Measurements from ENCODE around the gene PRKCE. TPM values are rescaled to one million over a fixed set of nuclear protein-coding genes. Genes with fewer than 3 reads are reported as not detected.

Gene PRKCE
- total RNA-seq, 1 experiment from 2014 or later, result 14.8 TPM

DNA sequence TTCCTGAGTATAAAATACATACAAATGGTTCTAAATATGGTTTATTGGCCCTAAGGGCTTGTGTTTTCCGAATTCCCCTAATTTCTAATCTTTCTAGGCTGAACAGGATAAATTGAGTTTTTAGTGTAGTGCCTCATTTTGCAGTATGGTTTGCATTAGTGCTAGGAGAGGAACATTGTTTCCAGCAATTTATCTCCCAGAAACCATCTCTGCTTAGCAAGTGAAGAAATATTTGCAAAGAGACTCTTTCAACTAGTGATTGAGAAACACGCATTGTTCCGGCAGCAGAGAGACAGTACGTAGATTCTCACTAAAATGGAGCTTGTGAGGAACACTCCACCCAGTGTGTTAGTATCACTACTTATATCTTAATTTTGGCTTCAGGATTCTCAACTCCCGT, 468.0 kb downstream of the PRKCE start:
- H3K79me2 ChIP-seq (ENCODE audit: insufficient read depth, low read length), result no peaks in the 10 kb centered on the region
- DNase-seq (ENCODE audit: low read depth, low spot score), result no peak
- BruUV-seq (replicated peaks), result no TSS peak
- intact Hi-C loops (cut with micrococcal nuclease), result no loop called here
- RAD21 ChIA-PET (ENCODE audit: low non-redundant PET in 1 of 2, low total read pairs in 2 of 2, uncharacterized antibody in 2 of 2, unreplicated experiment in 2 of 2), result no interaction called here
- no peak overlapping the region for H3K27ac ChIP-seq (ENCODE audit: low read depth, low read length)
- no peak overlapping the region for H3K4me2 ChIP-seq (ENCODE audit: low read length)
- H4K20me1 ChIP-seq (ENCODE audit: insufficient read depth), result no peaks in the 10 kb centered on the region
- TF ChIP-seq, protein P1, sequence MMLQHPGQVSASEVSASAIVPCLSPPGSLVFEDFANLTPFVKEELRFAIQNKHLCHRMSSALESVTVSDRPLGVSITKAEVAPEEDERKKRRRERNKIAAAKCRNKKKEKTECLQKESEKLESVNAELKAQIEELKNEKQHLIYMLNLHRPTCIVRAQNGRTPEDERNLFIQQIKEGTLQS (IDR thresholded peaks at IDR 0.05), result no peak
- TF ChIP-seq, protein P2, sequence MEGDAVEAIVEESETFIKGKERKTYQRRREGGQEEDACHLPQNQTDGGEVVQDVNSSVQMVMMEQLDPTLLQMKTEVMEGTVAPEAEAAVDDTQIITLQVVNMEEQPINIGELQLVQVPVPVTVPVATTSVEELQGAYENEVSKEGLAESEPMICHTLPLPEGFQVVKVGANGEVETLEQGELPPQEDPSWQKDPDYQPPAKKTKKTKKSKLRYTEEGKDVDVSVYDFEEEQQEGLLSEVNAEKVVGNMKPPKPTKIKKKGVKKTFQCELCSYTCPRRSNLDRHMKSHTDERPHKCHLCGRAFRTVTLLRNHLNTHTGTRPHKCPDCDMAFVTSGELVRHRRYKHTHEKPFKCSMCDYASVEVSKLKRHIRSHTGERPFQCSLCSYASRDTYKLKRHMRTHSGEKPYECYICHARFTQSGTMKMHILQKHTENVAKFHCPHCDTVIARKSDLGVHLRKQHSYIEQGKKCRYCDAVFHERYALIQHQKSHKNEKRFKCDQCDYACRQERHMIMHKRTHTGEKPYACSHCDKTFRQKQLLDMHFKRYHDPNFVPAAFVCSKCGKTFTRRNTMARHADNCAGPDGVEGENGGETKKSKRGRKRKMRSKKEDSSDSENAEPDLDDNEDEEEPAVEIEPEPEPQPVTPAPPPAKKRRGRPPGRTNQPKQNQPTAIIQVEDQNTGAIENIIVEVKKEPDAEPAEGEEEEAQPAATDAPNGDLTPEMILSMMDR (IDR thresholded peaks at IDR 0.05 in 2 of 3, conservative IDR thresholded peaks at IDR 0.05 in 1 of 3; ENCODE audit: borderline replicate concordance in 1 of 3, insufficient read depth in 1 of 3, low read depth in 2 of 3, low read length in 2 of 3), result no peak
- TF ChIP-seq, protein P3, sequence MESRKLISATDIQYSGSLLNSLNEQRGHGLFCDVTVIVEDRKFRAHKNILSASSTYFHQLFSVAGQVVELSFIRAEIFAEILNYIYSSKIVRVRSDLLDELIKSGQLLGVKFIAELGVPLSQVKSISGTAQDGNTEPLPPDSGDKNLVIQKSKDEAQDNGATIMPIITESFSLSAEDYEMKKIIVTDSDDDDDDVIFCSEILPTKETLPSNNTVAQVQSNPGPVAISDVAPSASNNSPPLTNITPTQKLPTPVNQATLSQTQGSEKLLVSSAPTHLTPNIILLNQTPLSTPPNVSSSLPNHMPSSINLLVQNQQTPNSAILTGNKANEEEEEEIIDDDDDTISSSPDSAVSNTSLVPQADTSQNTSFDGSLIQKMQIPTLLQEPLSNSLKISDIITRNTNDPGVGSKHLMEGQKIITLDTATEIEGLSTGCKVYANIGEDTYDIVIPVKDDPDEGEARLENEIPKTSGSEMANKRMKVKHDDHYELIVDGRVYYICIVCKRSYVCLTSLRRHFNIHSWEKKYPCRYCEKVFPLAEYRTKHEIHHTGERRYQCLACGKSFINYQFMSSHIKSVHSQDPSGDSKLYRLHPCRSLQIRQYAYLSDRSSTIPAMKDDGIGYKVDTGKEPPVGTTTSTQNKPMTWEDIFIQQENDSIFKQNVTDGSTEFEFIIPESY (IDR thresholded peaks at IDR 0.05; ENCODE audit: extremely low read depth, insufficient replicate concordance, low read length), result no peak
- TF ChIP-seq MAX (IDR thresholded peaks at IDR 0.05) (no peak), EZH2phosphoT487 (IDR thresholded peaks at IDR 0.05; ENCODE audit: borderline replicate concordance) (no peak), SP1 (IDR thresholded peaks at IDR 0.05; ENCODE audit: low read depth) (no peak), CBX3 (IDR thresholded peaks at IDR 0.05; ENCODE audit: low read depth) (no peak), POLR2AphosphoS5 (IDR thresholded peaks at IDR 0.05; ENCODE audit: low read depth, low read length) (no peak), EZH2 (IDR thresholded peaks at IDR 0.05) (no peak), RAD21 (IDR thresholded peaks at IDR 0.05; ENCODE audit: low read depth) (no peak), JUND (IDR thresholded peaks at IDR 0.05) (no peak), ZNF274 (IDR thresholded peaks at IDR 0.05; ENCODE audit: low read depth, low read length) (no peak), ZFX (IDR thresholded peaks at IDR 0.05) (no peak), SRF (IDR thresholded peaks at IDR 0.05; ENCODE audit: low read depth) (no peak), EGR1 (IDR thresholded peaks at IDR 0.05; ENCODE audit: low read depth) (no peak), FOSL1 (IDR thresholded peaks at IDR 0.05; ENCODE audit: low read depth) (no peak), CEBPB (IDR thresholded peaks at IDR 0.05; ENCODE audit: low read depth) (no peak), POLR2A (IDR thresholded peaks at IDR 0.05; ENCODE audit: borderline replicate concordance, extremely low read depth, insufficient read depth, insufficient read length) (no peak), ELF1 (IDR thresholded peaks at IDR 0.05; ENCODE audit: borderline replicate concordance, low read depth) (no peak)
- no peaks in the 10 kb centered on the region for H3K9me2 ChIP-seq (ENCODE audit: insufficient read depth)
- no peaks in the 10 kb centered on the region for H3K27me3 ChIP-seq (ENCODE audit: insufficient read depth, low read length)
- H3K9ac ChIP-seq (ENCODE audit: low read length), result no peak overlapping the region
- H3K4me1 ChIP-seq (ENCODE audit: control insufficient read depth in 1 of 2, insufficient read depth in 2 of 2, low read length in 2 of 2), result peaks cover 14 to 41% of the 10 kb centered on the region in 2 experiments
- no peak overlapping the region for H2AFZ ChIP-seq (ENCODE audit: low read depth, low read length, poor library complexity, severe bottlenecking)
- H3K4me3 ChIP-seq (replicated peaks in 1 of 2; ENCODE audit: low read depth in 1 of 2, low read length in 2 of 2), result no peak overlapping the region
- no peaks in the 10 kb centered on the region for H3K36me3 ChIP-seq (ENCODE audit: control insufficient read depth in 1 of 2, insufficient read depth in 2 of 2, low read length in 2 of 2)
- H3K9me3 ChIP-seq (ENCODE audit: control insufficient read depth in 1 of 2, insufficient read depth in 1 of 2, low read depth in 1 of 2, low read length in 2 of 2), result no peaks in the 10 kb centered on the region
- POLR2A ChIA-PET, result no interaction called here
- no peak for ATAC-seq
- CTCF ChIA-PET, result no interaction called here
